Measurements from ENCODE around the gene CELF1. TPM values are rescaled to one million over a fixed set of nuclear protein-coding genes. Genes with fewer than 3 reads are reported as not detected.
A peak's percentile ranks its signal among the peaks of the same experiment; 100 is the strongest.
"Not testable (repeated sequence)": the region's sequence is repeated elsewhere in the genome, so short reads cannot be mapped to it uniquely, and the experiment has no call there.

Gene CELF1
- total RNA-seq, 2 experiments from 2014 or later, result 103 to 111 TPM

- CTCF ChIA-PET, result interaction anchor here (1.4 to 3.4 kb wide), 2 partner anchors 13 to 14 kb away, joined by 3 to 19 read pairs; partner anchors contain the start of gene CELF1
- peak overlapping the region; percentile 80 for H3K27ac Mint-ChIP-seq
- H3K9me3 Mint-ChIP-seq, result no peaks in the 10 kb centered on the region
- no peaks in the 10 kb centered on the region for H3K27me3 Mint-ChIP-seq
- H3K4me3 ChIP-seq (ENCODE audit: low read length), result peak overlapping the region; percentile 86
- peak in 2 of 14 experiments; percentile 23 to 37 for DNase-seq
- H3K4me3 Mint-ChIP-seq, result peak overlapping the region; percentile 87
- H3K9me3 ChIP-seq (ENCODE audit: control insufficient read depth in 1 of 2, insufficient read depth in 1 of 2, low read length in 2 of 2), result no peaks in the 10 kb centered on the region
- intact Hi-C loops (cut with DNase I, micrococcal nuclease), result no loop called here
- H3K36me3 ChIP-seq (ENCODE audit: insufficient read depth, low read length), result peaks cover 13% of the 10 kb centered on the region
- POLR2A ChIA-PET, result interaction anchor here (0.8 to 3.6 kb wide), 5 partner anchors 11 to 200 kb away, joined by 3 to 38 read pairs (median 9); partner anchors contain the start of genes CELF1, FNBP4, KBTBD4 and NDUFS3
- no peak for TF ChIP-seq CTCF (IDR thresholded peaks at IDR 0.05)
- ATAC-seq (ENCODE audit: poor library complexity), result no peak
- peaks cover 20% of the 10 kb centered on the region for H3K4me1 Mint-ChIP-seq (ENCODE audit: low read depth)
- H3K27ac ChIP-seq (ENCODE audit: low read depth in 1 of 2, low read length in 2 of 2), result peak overlapping the region in 1 of 2 donors; percentile 28
- H3K4me1 ChIP-seq (ENCODE audit: insufficient read depth, low read length), result peaks cover 25% of the 10 kb centered on the region
- H3K36me3 Mint-ChIP-seq (ENCODE audit: low read depth), result peaks cover 27% of the 10 kb centered on the region
- no peaks in the 10 kb centered on the region for H3K27me3 ChIP-seq (ENCODE audit: control insufficient read depth in 1 of 2, insufficient read depth in 2 of 2, low read length in 2 of 2)
These were observed 13.3 kb upstream of the CELF1 start for GRCh38 chr11:47566149-47566698.

- peaks cover 20% of the 10 kb centered on the region for H3K4me1 Mint-ChIP-seq (ENCODE audit: low read depth)
- H3K27me3 ChIP-seq (ENCODE audit: control insufficient read depth in 1 of 2, insufficient read depth in 2 of 2, low read length in 2 of 2), result no peaks in the 10 kb centered on the region
- peaks cover 21% of the 10 kb centered on the region for H3K36me3 Mint-ChIP-seq (ENCODE audit: low read depth)
- intact Hi-C loops (cut with DNase I, micrococcal nuclease), result no loop called here
- no peak for TF ChIP-seq CTCF (IDR thresholded peaks at IDR 0.05)
- peak within 1 kb of the TSS; percentile 86 for H3K4me3 ChIP-seq (ENCODE audit: low read length)
- ChIA-PET CTCF (interaction anchor here (1.0 to 3.4 kb wide), 4 partner anchors 12 to 56 kb away, joined by 3 to 19 read pairs (median 3); partner anchors contain the start of gene CELF1), POLR2A (interaction anchor here (0.8 to 3.6 kb wide), 7 partner anchors 9 to 201 kb away, joined by 3 to 38 read pairs (median 7); partner anchors contain the start of genes AGBL2, CELF1, FNBP4 and KBTBD4)
- H3K27ac Mint-ChIP-seq, result peak within 1 kb of the TSS; percentile 80
- H3K27me3 Mint-ChIP-seq, result no peaks in the 10 kb centered on the region
- peak; percentile 88 for ATAC-seq (ENCODE audit: poor library complexity)
- no peaks in the 10 kb centered on the region for H3K9me3 Mint-ChIP-seq
- H3K4me1 ChIP-seq (ENCODE audit: insufficient read depth, low read length), result peaks cover 25% of the 10 kb centered on the region
- H3K36me3 ChIP-seq (ENCODE audit: insufficient read depth, low read length), result peaks cover 10% of the 10 kb centered on the region
- peak; percentile 34 to 81 (median 58) for DNase-seq
- peak within 1 kb of the TSS; percentile 87 for H3K4me3 Mint-ChIP-seq
- no peaks in the 10 kb centered on the region for H3K9me3 ChIP-seq (ENCODE audit: control insufficient read depth in 1 of 2, insufficient read depth in 1 of 2, low read length in 2 of 2)
- peak within 1 kb of the TSS; percentile 41 to 83 for H3K27ac ChIP-seq (ENCODE audit: low read depth in 1 of 2, low read length in 2 of 2)
These were observed 12.6 kb upstream of the CELF1 start, which contains the start of gene PTPMT1 for GRCh38 chr11:47565340-47566148. Gene PTPMT1 (plus strand): TSS chr11:47565599. CDS start chr11:47565623, 24 bp downstream.

- intact Hi-C loops (cut with DNase I, micrococcal nuclease), result no loop called here
- Histone ChIP-seq H3K4me1 (ENCODE audit: insufficient read depth, low read length) (peaks cover 21% of the 10 kb centered on the region), H3K9me3 (ENCODE audit: control insufficient read depth in 1 of 2, insufficient read depth in 1 of 2, low read length in 2 of 2) (no peaks in the 10 kb centered on the region), H3K27me3 (ENCODE audit: control insufficient read depth in 1 of 2, insufficient read depth in 2 of 2, low read length in 2 of 2) (no peaks in the 10 kb centered on the region), H3K27ac (ENCODE audit: low read depth in 1 of 2, low read length in 2 of 2) (peak overlapping the region; percentile 41 to 83), H3K36me3 (ENCODE audit: insufficient read depth, low read length) (peaks cover 4% of the 10 kb centered on the region), H3K4me3 (ENCODE audit: low read length) (peak overlapping the region; percentile 86)
- no peak for TF ChIP-seq CTCF (IDR thresholded peaks at IDR 0.05)
- Mint-ChIP-seq H3K9me3 (no peaks in the 10 kb centered on the region), H3K36me3 (ENCODE audit: low read depth) (peaks cover 15% of the 10 kb centered on the region), H3K4me3 (peak overlapping the region; percentile 79), H3K27me3 (no peaks in the 10 kb centered on the region), H3K4me1 (ENCODE audit: low read depth) (peaks cover 20% of the 10 kb centered on the region), H3K27ac (peak overlapping the region; percentile 80)
- DNase-seq, result no peak
- ATAC-seq (ENCODE audit: poor library complexity), result peak; percentile 6
- CTCF ChIA-PET, result interaction anchor here (1.0 to 3.4 kb wide), 4 partner anchors 12 to 56 kb away, joined by 3 to 19 read pairs (median 3); partner anchors contain the start of gene CELF1
- POLR2A ChIA-PET, result interaction anchor here (0.5 to 3.6 kb wide), 7 partner anchors 9 to 442 kb away, joined by 3 to 38 read pairs (median 7); partner anchors contain the start of genes AGBL2, CELF1, FNBP4 and KBTBD4
These were observed 12.0 kb upstream of the CELF1 start for GRCh38 chr11:47564933-47565339.

- not testable (repeated sequence) for DNase-seq; ATAC-seq (ENCODE audit: poor library complexity)
These were observed 11.4 kb upstream of the CELF1 start for GRCh38 chr11:47564366-47564765.

More at GRCh38 chr11:47564366-47564765, 11.4 kb upstream of the CELF1 start:
- POLR2A ChIA-PET, result interaction anchor here (0.5 to 3.6 kb wide), 7 partner anchors 9 to 443 kb away, joined by 3 to 38 read pairs (median 7); partner anchors contain the start of genes AGBL2, CELF1, FNBP4 and KBTBD4
- intact Hi-C loops (cut with DNase I, micrococcal nuclease); H3K9me3 Mint-ChIP-seq; H3K36me3 ChIP-seq (ENCODE audit: insufficient read depth, low read length); H3K36me3 Mint-ChIP-seq (ENCODE audit: low read depth); H3K9me3 ChIP-seq (ENCODE audit: control insufficient read depth in 1 of 2, insufficient read depth in 1 of 2, low read length in 2 of 2); H3K27ac ChIP-seq (ENCODE audit: low read depth in 1 of 2, low read length in 2 of 2); H3K27me3 Mint-ChIP-seq; H3K27me3 ChIP-seq (ENCODE audit: control insufficient read depth in 1 of 2, insufficient read depth in 2 of 2, low read length in 2 of 2): not testable (repeated sequence)
- peak overlapping the region; percentile 80 for H3K27ac Mint-ChIP-seq
- H3K4me1 Mint-ChIP-seq (ENCODE audit: low read depth), result peaks cover 20% of the 10 kb centered on the region
- CTCF ChIA-PET, result interaction anchor here (1.0 to 3.4 kb wide), 4 partner anchors 9 to 55 kb away, joined by 3 to 19 read pairs (median 3); partner anchors contain the start of gene CELF1
- Histone ChIP-seq H3K4me1 (ENCODE audit: insufficient read depth, low read length) (peaks cover 21% of the 10 kb centered on the region), H3K4me3 (ENCODE audit: low read length) (peak overlapping the region; percentile 86)
- peak overlapping the region; percentile 78 for H3K4me3 Mint-ChIP-seq
